Endodermal cell (in vitro differentiated cells): ENCODE measurements around the gene BEND5. TPM values are rescaled to one million over a fixed set of nuclear protein-coding genes. Genes with fewer than 3 reads are reported as not detected.

Source experiments
- DNase-seq: peaks from one replicate; pipeline ENCODE4 v3.0.0-alpha.2; 2017
- H3K27ac ChIP-seq: 2 replicates; pipeline ENCODE4 v1.5.1; 2013; ENCODE audit warnings: mild to moderate bottlenecking, low read depth, low read length, moderate library complexity
- H3K27me3 ChIP-seq: 2 replicates; pipeline ENCODE4 v1.6.1; 2013; ENCODE audit warnings: mild to moderate bottlenecking, low read length, moderate library complexity; ENCODE audit not compliant: insufficient read depth, control insufficient read depth, poor library complexity, severe bottlenecking
- H3K36me3 ChIP-seq: 2 replicates; pipeline ENCODE4 v1.7.0; 2013; ENCODE audit warnings: mild to moderate bottlenecking, low read length, moderate library complexity; ENCODE audit not compliant: control insufficient read depth, insufficient read depth
- H3K4me1 ChIP-seq: one replicate; pipeline ENCODE4 v1.7.0; 2013; ENCODE audit warnings: low read length; ENCODE audit not compliant: control insufficient read depth, insufficient read depth
- H3K4me3 ChIP-seq: 2 replicates; pipeline ENCODE4 v1.5.1; 2013; ENCODE audit warnings: mild to moderate bottlenecking, low read length, moderate library complexity
- H3K9ac ChIP-seq: 2 replicates; pipeline ENCODE4 v1.6.1; 2013; ENCODE audit warnings: mild to moderate bottlenecking, low read length, moderate library complexity; ENCODE audit not compliant: poor library complexity, severe bottlenecking; ENCODE audit errors: extremely low read depth
- H3K9me3 ChIP-seq: 2 replicates; pipeline ENCODE4 v1.6.1; 2013; ENCODE audit warnings: mild to moderate bottlenecking, low read length, moderate library complexity; ENCODE audit not compliant: control insufficient read depth
- H3K27ac Mint-ChIP-seq: 2 replicates; pipeline ENCODE4 v1.8.0; 2020; ENCODE audit warnings: mixed read lengths
- H3K27me3 Mint-ChIP-seq: 2 replicates; pipeline ENCODE4 v1.8.0; 2021; ENCODE audit warnings: mild to moderate bottlenecking, mixed read lengths; ENCODE audit not compliant: insufficient read depth
- H3K36me3 Mint-ChIP-seq: 2 replicates; pipeline ENCODE4 v1.8.0; 2020; ENCODE audit warnings: low read depth, mixed read lengths
- H3K4me1 Mint-ChIP-seq: 2 replicates; pipeline ENCODE4 v1.8.0; 2020; ENCODE audit warnings: mixed read lengths
- H3K4me3 Mint-ChIP-seq: 2 replicates; pipeline ENCODE4 v1.8.0; 2020; ENCODE audit warnings: mild to moderate bottlenecking, moderate library complexity, mixed read lengths
- H3K9me3 Mint-ChIP-seq: 2 replicates; pipeline ENCODE4 v1.8.0; 2020; ENCODE audit warnings: mild to moderate bottlenecking, mixed read lengths
- CTCF ChIP-seq: fragments of 200-600 bp; sonication (generic); conservative IDR thresholded peaks from 2 replicates; pipeline ENCODE4 v1.5.0; 2021; ENCODE audit warnings: antibody characterized with exemption, mild to moderate bottlenecking
- WGBS, 2 experiments: methylation state at CpG; one replicate each; pipeline versions ENCODE4 v1.1.5 to v1.1.7; 2013; ENCODE audit warnings: missing lambda C conversion rate in 2 of 2, mixed read lengths in 1 of 2; ENCODE audit not compliant: insufficient coverage in 1 of 2, insufficient read length in 1 of 2; 5-methylcytosine and 5-hydroxymethylcytosine counted together
- total RNA-seq, 2 donors: library from RNA; stranded (reverse); fragmentation: NEBNext Ultra II Directional in 1 of 2; extraction: Animal tissue kit (Norgen Biotek cat#: 25700) in 1 of 2; gene quantifications; 2 replicates in 1 of 2; 3 replicates in 1 of 2; pipeline ENCODE4 v1.2.1, GENCODE V29; 2021

Gene BEND5
- total RNA-seq, 2 donors from 2014 or later = 5.9 to 6.1 TPM

- peaks cover 26% of the 10 kb centered on the region for H3K4me1 Mint-ChIP-seq
- H3K27me3 ChIP-seq = no peaks in the 10 kb centered on the region
- H3K4me3 Mint-ChIP-seq = no peak overlapping the region
- H3K36me3 ChIP-seq = no peaks in the 10 kb centered on the region
- no peak overlapping the region for H3K27ac Mint-ChIP-seq
- TF ChIP-seq CTCF = no peak
- no peaks in the 10 kb centered on the region for H3K9me3 ChIP-seq
- no peaks in the 10 kb centered on the region for H3K36me3 Mint-ChIP-seq
- H3K27me3 Mint-ChIP-seq = peaks cover 2% of the 10 kb centered on the region
- no peaks in the 10 kb centered on the region for H3K9me3 Mint-ChIP-seq
- H3K9ac ChIP-seq = no peak overlapping the region
- H3K4me3 ChIP-seq = no peak overlapping the region
- H3K27ac ChIP-seq = no peak overlapping the region
- H3K4me1 ChIP-seq = peaks cover 14% of the 10 kb centered on the region
- WGBS, 2 experiments = 87 to 89% methylated on average over 6 of the region's 6 CpGs
- no peak for DNase-seq
Measured at GRCh38 chr1:48679859-48680258, 96.8 kb downstream of the BEND5 start.

- no peaks in the 10 kb centered on the region for H3K9me3 Mint-ChIP-seq
- no peak for TF ChIP-seq CTCF
- Histone ChIP-seq H3K9me3 (no peaks in the 10 kb centered on the region), H3K27ac (no peak overlapping the region), H3K36me3 (no peaks in the 10 kb centered on the region), H3K9ac (no peak overlapping the region), H3K4me1 (peaks cover 14% of the 10 kb centered on the region), H3K4me3 (no peak overlapping the region), H3K27me3 (no peaks in the 10 kb centered on the region)
- H3K4me3 Mint-ChIP-seq = no peak overlapping the region
- H3K36me3 Mint-ChIP-seq = no peaks in the 10 kb centered on the region
- H3K27ac Mint-ChIP-seq = no peak overlapping the region
- WGBS, 2 experiments = 89 to 90% methylated on average over 2 to 3 of the region's 3 CpGs
- H3K4me1 Mint-ChIP-seq = peaks cover 29% of the 10 kb centered on the region
- H3K27me3 Mint-ChIP-seq = peaks cover 2% of the 10 kb centered on the region
- DNase-seq = no peak
Measured at GRCh38 chr1:48678710-48679505, 97.8 kb downstream of the BEND5 start.
